GM19351 (cell line): ENCODE measurements around the gene BATF3.

Source experiments
- ATAC-seq: cut with Tn5 transposase; IDR thresholded peaks from one replicate; pipeline ENCODE4 v1.9.1; 2021; ENCODE audit warnings: mild to moderate bottlenecking, moderate library complexity; ENCODE audit not compliant: unreplicated experiment

The BATF3 gene

DNA sequence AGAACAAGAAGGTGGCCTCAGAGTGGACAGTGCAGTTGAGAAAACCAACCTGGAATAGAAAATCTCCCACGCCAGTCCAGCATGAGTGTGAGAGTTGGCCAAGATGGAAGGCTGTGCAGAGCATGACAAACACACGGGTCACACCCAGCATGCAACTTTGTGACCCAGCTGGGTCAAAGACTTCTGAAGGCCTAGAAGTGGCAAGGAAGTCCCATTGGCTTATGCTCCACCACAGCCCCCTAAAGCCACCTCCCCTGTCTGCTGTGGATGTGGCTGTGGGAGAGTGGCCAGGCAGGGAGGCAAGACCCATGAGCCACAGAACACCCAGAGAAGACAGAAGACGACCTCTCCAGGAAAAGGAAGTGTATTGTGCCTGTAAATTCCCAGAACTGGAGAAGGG, 13.6 kb downstream of the BATF3 start:
- no peak for ATAC-seq

- no peak for ATAC-seq
Observed at GRCh38 chr1:212685429-212685828, 14.2 kb downstream of the BATF3 start.

DNA sequence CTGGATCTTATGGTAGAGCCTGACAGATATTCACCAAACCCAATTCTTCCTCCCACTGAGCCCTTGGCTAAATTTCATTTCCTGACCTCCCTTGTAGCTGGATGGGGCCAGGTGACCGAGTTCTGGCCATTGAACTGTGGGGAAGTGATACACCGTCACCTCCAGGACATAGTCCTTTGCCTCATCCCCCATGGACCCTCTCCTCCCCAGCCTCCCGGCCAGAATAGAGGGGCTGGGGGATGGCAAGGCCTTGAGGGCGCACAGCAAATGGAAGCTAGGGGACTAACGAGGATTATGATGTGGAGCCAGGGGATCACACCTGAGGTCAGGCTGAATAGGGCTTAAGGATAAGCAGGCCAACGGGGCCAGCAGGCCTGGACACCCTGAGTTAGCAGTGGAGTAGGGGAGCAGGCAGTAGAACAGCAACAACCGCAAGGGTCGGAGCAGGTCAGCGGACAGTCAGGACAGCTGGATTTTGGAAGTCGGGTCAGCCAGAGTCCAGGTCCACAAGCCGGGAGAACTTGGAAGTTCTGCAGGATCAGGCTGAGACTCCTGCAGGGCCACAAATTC, 15.0 kb downstream of the BATF3 start:
- ATAC-seq, result no peak

DNA sequence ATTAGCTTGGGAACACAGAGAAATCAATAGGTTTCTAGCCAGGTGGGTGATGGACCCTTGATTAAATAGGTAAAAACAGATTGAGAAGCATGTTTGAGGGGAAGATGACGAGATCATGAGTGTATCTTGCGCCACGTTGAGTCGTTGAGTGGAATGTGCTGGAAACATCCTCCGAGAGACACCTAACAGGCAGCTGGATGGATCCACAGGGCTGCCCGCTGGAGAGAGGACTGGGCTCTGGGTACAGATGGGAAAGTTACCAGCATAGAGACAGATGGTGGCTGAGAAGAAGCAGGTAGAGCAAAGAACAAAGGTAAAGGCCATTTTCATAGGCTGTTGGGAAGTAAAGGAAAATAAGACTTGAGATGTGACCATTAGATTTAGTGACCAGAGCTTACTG, 15.6 kb downstream of the BATF3 start:
- ATAC-seq, result no peak

DNA sequence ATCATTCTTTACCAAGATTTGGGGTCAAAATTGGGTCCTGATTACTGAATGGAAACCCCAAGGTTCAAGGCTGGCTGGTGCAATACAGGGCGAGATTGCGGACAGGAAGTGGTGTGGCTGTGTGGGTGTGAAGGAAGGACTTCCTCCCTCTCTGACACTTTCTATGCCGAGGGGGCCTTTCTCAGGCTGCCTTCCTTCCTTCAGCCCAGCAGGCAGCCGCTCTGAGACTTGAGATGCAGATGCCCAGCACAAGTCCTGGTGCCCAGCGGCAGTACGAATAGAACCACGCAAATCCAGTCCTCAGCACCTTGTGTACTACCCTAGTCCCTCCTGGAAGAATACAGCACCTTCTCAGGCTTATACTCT, 16.3 kb downstream of the BATF3 start:
- ATAC-seq, result peak; percentile 75

GRCh38 chr1:212680680-212681389, 18.8 kb downstream of the BATF3 start:
- no peak for ATAC-seq

DNA sequence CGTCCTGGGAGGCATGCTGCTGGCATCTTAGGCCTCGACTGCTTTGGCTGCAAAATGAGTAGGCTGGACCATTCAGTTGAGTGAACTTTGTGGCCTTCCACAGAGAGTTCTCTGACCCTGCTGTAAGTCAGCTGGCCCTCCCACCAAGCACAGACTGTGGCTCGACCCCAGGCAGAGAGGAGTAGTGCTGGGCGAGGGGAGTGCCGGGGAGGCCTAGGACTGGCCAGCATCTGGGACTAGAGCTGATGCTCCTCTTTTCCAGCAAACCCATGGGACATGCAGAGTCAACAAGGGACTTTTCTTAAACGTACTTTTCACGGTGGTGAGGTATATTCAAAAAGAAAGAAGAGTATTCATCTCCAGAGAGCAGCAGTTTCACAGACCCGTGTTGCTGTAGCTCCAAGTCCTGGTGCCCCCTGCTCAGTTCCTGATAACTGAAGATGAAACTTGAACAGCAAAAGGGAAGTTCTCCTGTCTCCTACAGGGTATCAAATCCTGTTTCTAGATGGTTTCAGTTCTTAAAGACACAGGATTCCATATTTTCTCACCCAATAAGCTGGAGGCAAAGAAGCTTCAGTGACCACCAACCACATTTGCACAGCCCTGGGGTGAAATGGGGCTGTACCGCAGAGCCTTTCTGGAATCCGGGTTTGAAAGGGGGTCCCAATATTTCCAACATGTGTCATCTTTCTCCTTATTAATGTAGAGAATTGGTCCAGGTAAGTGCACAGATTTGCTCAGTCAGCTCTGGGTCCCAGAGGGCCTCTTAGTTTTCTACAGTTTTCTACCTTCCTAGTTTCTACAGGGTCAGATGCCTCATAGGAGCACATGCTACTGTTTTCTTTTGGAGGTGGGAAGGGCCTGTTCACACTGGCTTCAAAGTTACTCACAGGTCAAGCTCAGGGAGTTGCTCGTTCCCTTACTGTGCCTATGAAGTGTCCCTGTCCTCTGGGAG, 20.9 kb downstream of the BATF3 start:
- ATAC-seq, result peak; percentile 63

- ATAC-seq, result no peak
Observed at GRCh38 chr1:212677573-212677972, 22.1 kb downstream of the BATF3 start.

DNA sequence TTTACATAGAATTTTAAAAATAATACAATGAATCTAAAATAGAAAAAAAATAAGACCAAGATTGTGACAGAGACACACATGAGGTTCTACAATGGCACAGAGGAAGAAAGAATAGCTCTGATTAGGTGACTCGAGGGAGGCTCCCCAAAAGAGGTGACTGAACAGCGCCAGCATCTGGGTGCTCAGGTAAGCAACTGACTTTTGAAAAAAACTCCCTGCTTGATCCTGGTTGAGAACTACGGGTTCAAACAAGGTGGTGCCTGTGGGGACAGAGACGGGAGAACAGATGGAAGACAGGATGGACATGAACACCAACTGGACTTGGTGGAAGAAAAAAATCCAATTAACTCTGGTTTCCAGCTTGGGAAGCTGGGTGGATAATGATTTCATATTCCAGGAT, 22.5 kb downstream of the BATF3 start:
- ATAC-seq, result no peak

DNA sequence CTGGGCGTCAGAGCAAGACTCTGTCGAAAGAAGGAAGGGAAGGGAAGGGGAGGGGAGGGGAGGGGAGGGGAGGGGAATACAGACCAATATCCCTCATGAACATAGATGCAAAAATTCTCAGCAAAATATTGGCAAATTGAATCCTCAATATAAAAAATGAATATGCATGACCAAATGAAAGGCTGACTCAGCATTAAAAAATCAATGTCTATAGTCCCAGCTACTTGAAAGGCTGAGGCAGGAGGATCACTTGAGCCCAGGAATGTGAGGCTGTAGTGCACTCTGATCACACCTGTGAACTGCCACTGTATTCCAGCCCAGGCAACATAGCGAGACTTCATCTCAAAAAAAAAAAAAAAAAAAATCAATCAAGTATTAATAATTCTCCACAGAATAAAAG, 24.0 kb downstream of the BATF3 start:
- no peak for ATAC-seq

GRCh38 chr1:212674872-212675271, 24.8 kb downstream of the BATF3 start:
- ATAC-seq, result no peak

DNA sequence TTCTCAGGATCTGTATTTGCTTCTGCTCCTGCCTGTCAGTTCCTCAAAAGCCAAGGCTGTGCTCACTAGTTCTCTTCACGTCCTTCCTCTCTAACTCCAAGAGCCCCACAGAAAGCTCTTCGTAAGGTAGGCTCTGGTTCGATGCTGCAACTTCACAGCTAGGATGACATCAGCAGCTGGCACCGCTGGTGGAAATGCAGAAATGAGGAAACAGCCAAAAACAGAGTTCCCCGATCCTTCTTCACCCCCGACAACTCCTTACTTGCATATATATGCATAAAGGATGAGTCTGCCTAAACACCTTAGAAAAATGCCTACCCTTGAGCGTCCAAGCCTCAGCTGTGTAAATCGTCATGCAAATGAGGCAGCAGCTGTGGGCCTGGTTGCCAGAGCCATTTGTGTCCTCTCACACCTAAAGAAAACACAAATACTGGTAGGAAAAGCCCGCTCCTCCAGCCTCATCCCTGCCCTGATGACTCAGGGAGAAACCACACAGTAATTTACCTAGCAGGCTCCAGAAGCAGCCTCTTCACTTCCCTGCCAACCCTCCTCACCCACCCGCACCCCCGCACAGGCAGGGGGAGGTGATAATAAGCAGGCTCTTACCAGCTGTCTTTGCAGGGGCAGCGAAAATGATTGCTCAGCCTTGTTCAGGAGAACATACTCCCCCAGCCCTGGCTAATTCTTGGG, 28.2 kb downstream of the BATF3 start:
- ATAC-seq, result peak; percentile 55

DNA sequence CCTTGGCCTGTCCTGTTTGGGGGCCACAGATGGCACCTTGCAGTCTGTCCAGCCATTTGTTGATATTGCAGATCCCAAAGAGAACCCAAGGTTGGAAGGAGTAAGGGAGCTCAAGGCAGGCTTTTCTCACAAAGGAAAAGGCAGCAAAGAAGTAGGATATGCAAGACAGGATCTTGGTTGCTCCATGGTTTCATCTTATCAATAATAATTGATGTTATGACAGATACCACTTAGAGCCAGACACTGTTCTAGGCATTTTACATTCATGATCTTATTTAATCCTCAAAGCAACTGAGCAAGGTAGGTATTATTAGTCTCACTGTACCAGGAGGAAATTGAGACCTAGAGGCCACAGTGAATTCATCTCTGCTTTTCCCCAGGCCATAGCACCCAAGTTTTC, 28.8 kb downstream of the BATF3 start:
- no peak for ATAC-seq

DNA sequence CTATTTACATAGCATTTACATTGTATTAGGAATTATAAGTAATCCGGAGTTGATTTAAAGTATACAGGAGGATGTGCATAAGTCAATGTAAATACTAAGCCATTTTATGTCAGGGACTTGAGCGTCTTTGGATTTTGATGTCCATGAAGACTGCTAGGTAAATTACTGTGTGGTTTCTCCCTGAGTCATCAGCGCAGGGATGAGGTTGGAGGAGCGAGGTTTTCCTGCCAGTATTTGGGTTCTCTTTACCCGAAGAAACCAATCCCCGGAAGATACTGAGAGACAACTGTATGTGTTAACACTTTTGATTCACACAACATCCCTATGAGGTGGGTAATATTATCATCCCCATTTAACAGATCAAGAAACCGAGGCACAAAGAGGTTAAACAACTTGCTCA, 29.3 kb downstream of the BATF3 start:
- no peak for ATAC-seq

DNA sequence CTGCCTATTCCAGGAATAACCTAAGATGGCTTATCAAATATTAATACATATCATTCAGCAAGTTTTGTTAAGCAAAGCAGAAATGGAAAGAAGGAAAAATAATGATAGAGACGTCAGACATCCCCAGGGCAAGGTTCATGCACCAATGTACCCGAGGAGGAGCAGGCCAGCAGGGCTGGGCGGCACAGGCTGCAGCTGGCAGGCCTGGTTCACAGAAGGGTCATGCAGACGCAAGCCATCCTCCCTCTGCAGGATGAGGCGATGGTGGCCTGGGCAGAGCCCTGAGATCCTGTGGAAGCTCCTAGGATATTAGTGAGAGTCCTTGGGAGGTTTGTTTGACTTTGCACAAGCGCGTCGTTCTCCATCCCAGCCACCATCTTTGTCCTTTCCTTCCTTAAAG, 30.0 kb downstream of the BATF3 start:
- ATAC-seq, result no peak

DNA sequence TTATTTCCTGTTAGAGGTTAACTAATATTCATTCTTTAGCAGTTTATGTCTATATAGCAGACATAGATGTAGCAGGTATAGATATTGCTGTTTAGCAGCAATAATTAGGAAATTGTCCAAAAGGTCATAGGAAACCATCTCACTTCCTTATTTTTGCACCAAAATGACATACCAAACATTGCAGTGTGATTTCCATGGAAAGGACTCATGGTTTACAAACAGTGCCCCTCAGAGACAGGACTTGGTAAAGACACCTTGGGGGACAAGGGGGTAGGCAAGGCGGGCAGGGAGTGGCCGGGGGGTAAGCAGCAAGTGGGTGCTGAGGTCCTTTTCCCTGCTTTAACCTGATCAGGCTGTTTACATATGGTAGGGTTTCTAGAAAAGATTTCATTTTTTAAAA, 30.5 kb downstream of the BATF3 start:
- ATAC-seq, result no peak

DNA sequence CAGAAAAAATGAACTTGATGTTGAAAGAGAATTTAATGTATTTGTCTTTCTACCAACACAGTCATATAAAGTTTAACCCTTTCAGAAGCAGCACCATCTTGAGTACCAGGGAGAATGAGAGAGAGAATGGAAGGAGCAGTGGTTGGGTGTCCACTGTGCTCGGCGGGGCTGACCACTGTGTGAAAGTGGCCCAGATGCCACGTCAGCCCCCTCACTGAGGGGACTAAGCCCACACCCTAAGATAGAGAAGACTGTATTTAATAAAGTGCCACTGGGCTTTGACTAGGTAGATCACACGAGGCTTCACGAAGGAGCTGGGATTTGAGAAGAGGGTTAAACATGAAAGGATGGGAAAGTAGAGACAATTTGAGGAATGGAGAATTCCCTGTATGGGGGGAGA, 31.2 kb downstream of the BATF3 start:
- ATAC-seq, result no peak

GRCh38 chr1:212667223-212668139, 32.2 kb downstream of the BATF3 start:
- ATAC-seq, result peak; percentile 41

DNA sequence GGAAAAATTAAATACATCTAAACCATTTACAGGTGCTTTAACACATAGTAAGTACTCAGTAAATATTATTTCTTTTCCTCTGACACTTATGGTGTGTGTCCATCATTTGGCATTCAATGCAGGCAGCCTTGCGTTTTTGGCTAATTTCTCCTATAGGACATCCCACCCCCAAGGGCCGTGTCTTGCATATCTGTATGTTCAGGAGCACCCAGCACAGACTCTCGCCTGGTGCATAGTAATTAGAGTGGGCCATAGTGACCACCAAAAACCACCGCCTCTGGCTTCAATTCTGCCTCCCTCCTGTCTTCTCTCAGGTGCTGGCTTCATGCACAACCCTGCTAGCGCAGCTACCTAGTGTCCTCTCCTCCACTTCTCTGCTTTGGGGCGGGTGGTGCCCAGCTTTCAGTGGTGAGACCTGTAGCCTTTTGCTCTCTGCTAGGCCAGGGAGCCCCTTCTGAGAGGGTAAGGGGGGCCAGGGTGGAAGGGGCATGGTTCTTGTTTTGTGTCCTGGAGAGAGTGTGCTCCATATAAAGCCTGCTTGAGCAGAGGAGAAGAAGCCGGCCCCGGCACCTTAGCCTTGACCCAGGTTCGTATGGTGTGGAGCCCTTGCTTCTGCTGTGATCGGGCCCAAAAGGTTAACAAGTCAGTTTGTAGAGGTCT, 33.4 kb downstream of the BATF3 start:
- no peak for ATAC-seq
